Kidney (tissue), 14 donors: Measurements from ENCODE around the gene IQCK. TPM values are rescaled to one million over a fixed set of nuclear protein-coding genes. Genes with fewer than 3 reads are reported as not detected.

Source experiments
- DNase-seq, 5 donors: peaks; one replicate each; pipeline ENCODE4 v3.0.0-alpha.2; 2013 to 2020
- FAIRE-seq: peaks from 2 replicates; lab custom pipeline; 2012; peaks lifted over from hg19 to GRCh38; lab: Jason Lieb, UNC
- H3K27ac ChIP-seq, 2 donors: one replicate each; pipeline ENCODE4 v1.7.0; 2013; ENCODE audit warnings: low read depth in 2 of 2, low read length in 2 of 2, inconsistent platforms in 1 of 2
- H3K27me3 ChIP-seq: one replicate; pipeline ENCODE4 v1.7.1; 2013; ENCODE audit warnings: low read length, inconsistent platforms; ENCODE audit not compliant: control insufficient read depth, insufficient read depth
- H3K36me3 ChIP-seq, 3 donors: one replicate each; pipeline versions ENCODE4 v1.7.0 to v1.7.1; 2013; ENCODE audit warnings: low read length in 3 of 3, control low read depth in 1 of 3, inconsistent platforms in 1 of 3; ENCODE audit not compliant: insufficient read depth in 3 of 3, control insufficient read depth in 2 of 3
- H3K4me1 ChIP-seq, 3 donors: one replicate each; pipeline versions ENCODE4 v1.7.0 to v1.7.1; 2013; ENCODE audit warnings: low read length in 3 of 3, inconsistent platforms in 1 of 3, low read depth in 1 of 3; ENCODE audit not compliant: control insufficient read depth in 2 of 3, insufficient read depth in 2 of 3
- H3K4me3 ChIP-seq, 3 donors: one replicate each; pipeline versions ENCODE4 v1.7.0 to v1.8.1; 2013; ENCODE audit warnings: low read length in 3 of 3, control low read depth in 1 of 3, inconsistent platforms in 1 of 3
- H3K9ac ChIP-seq, 3 donors: one replicate each; pipeline versions ENCODE4 v1.7.0 to v1.7.1; 2013; ENCODE audit warnings: low read length in 3 of 3, control low read depth in 1 of 3, inconsistent platforms in 1 of 3
- H3K9me3 ChIP-seq, 3 donors: one replicate each; pipeline versions ENCODE4 v1.7.0 to v1.7.1; 2013; ENCODE audit warnings: low read length in 3 of 3, control low read depth in 1 of 3, inconsistent platforms in 1 of 3; ENCODE audit not compliant: control insufficient read depth in 2 of 3, insufficient read depth in 1 of 3
- intact Hi-C: fragments of 100-400 bp; cut with DNase I; formaldehyde crosslinking; loops from one replicate; pipeline ENCODE4 v1.11.1; 2022
- polyA plus RNA-seq: library from polyadenylated mRNA; stranded (reverse); fragments of 350-450 nt; fragmentation: Illumina TruSeq; extraction: RNeasy Lipid Tissue Mini Kit (QIAGEN cat#74804); gene quantifications from one replicate; pipeline ENCODE4 v1.2.3, GENCODE V29; 2014; ENCODE audit warnings: low read depth, low replicate concordance; ENCODE audit not compliant: insufficient read depth
- total RNA-seq: library from RNA; stranded (reverse); fragmentation: NEBNext Ultra II Directional; extraction: Animal tissue kit (Norgen Biotek cat#: 25700); gene quantifications from one replicate; pipeline ENCODE4 v1.2.1, GENCODE V29; 2021
- TF ChIP-seq, protein P1 (sequence below): IDR thresholded peaks from 3 replicates; pipeline ENCODE4 v1.5.1; 2012; ENCODE audit warnings: mild to moderate bottlenecking, moderate library complexity, borderline replicate concordance; ENCODE audit not compliant: insufficient read depth; ENCODE audit errors: extremely low read depth
- donor health status: control.
- donor health status: control.
- donor health status: control.
- donor health status: control.
- donor health status: control.
- donor health status: DM: yes; HTN: yes; CAD: no.
- donor health status: Normal renal cell carcinoma (clear cell type).

The IQCK gene
- total and polyA plus RNA-seq, 2 donors from 2014 or later = 35.4 to 38.1 TPM

DNA sequence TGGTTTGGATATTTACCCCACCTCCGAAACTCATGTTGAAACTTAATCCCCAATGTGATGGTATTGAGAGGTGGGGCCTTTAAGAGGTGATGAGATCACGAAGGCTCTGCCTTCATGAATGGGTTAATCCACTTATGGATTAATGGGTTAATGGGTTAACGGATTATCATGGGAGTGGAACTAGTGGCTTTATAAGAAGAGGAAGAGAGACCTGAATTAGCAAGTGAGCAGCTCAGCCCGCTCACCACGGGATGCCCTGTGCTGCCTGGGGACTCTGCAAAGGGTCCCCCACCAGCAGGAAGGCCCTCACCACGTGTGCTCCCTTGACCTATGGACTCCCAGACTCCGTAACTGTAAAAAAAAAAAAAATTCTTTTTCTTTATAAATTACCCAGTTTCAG, 183.1 kb downstream of the IQCK start:
- TF ChIP-seq, protein P1, sequence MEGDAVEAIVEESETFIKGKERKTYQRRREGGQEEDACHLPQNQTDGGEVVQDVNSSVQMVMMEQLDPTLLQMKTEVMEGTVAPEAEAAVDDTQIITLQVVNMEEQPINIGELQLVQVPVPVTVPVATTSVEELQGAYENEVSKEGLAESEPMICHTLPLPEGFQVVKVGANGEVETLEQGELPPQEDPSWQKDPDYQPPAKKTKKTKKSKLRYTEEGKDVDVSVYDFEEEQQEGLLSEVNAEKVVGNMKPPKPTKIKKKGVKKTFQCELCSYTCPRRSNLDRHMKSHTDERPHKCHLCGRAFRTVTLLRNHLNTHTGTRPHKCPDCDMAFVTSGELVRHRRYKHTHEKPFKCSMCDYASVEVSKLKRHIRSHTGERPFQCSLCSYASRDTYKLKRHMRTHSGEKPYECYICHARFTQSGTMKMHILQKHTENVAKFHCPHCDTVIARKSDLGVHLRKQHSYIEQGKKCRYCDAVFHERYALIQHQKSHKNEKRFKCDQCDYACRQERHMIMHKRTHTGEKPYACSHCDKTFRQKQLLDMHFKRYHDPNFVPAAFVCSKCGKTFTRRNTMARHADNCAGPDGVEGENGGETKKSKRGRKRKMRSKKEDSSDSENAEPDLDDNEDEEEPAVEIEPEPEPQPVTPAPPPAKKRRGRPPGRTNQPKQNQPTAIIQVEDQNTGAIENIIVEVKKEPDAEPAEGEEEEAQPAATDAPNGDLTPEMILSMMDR = no peak
- Histone ChIP-seq H3K9me3 (no peaks in the 10 kb centered on the region), H3K27ac (no peak overlapping the region), H3K4me1 (no peaks in the 10 kb centered on the region), H3K9ac (no peak overlapping the region), H3K27me3 (no peaks in the 10 kb centered on the region), H3K4me3 (no peak overlapping the region), H3K36me3 (no peaks in the 10 kb centered on the region)
- DNase-seq (peak in 1 of 5 donors; percentile 22), FAIRE-seq (no peak)
- intact Hi-C loops = loop anchor here (10.0 kb wide), 1 partner anchor 484 kb away; no protein-coding TSS in a partner anchor

DNA sequence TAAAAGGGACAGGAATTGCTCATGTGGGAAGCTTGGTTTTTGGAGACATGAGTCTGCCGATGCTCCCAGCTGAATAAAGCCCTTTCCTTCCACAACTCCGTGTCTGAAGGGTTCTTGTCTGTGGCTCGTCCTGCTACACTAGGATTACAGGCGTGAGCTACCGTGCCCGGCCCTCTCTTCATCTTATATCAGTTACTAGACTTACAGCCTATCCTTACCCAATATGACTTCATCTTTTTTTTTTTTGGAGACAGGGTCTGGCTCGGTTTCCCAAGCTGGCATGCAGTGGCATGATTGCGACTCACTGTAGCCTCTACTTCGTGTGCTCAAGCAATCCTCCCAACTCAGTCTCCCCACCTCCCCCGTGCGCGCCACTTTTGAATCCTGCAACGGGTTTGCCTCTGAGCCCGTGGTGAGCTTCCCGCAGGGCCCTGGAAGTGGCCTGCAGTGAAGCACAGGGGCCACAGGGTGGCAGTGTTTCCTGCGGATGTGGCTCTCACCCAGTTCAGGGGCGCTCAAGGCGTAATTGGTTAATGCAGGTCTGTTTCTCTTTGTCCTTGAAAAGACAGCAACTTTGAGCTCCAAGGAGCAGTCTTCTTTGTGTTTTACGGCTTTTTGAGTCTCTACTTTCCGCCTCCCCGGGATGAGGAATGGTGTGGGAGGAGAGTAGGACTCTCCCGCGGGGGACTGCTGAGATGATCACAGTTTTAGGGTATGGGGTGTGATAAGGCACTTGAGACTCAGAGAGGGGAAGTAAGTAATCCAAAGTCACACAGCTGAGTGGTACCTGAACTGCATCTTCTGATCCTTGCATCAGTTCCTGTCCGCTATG, 189.3 kb downstream of the IQCK start:
- no peaks in the 10 kb centered on the region for H3K36me3 ChIP-seq
- TF ChIP-seq, protein P1 = peak; percentile 89
- H3K9ac ChIP-seq = no peak overlapping the region
- no peaks in the 10 kb centered on the region for H3K9me3 ChIP-seq
- H3K27ac ChIP-seq = no peak overlapping the region
- intact Hi-C loops = loop anchor here (10.0 kb wide), 1 partner anchor 477 kb away; no protein-coding TSS in a partner anchor
- DNase-seq (peak; percentile 69 to 83 (median 81)), FAIRE-seq (no peak)
- no peaks in the 10 kb centered on the region for H3K27me3 ChIP-seq
- peak overlapping the region in 2 of 3 donors; percentile 20 to 34 for H3K4me3 ChIP-seq
- peaks cover 0 to 2% (median 0%) of the 10 kb centered on the region in 3 donors for H3K4me1 ChIP-seq

Other genes starting within 250 kb of the IQCK start
- gene GDE1, start 196.2 kb upstream of the IQCK start, total RNA-seq = 48.2 TPM
- gene GDE1, start 196.2 kb upstream of the IQCK start, polyA plus RNA-seq = 54.7 TPM
- 14.5 TPM for gene CCP110, start 194.3 kb upstream of the IQCK start, total RNA-seq
- gene CCP110, start 194.3 kb upstream of the IQCK start, polyA plus RNA-seq = 3.5 TPM
- 63.5 TPM for gene VPS35L, start 162.6 kb upstream of the IQCK start, total RNA-seq
- gene VPS35L, start 162.6 kb upstream of the IQCK start, polyA plus RNA-seq = 42.4 TPM
- 17.9 TPM for gene KNOP1, start within 50 bp of the IQCK start, total RNA-seq
- 10.2 TPM for gene KNOP1, start within 50 bp of the IQCK start, polyA plus RNA-seq
- 53.1 TPM for gene GPRC5B, start 166.6 kb downstream of the IQCK start, total RNA-seq
- gene GPRC5B, start 166.6 kb downstream of the IQCK start, polyA plus RNA-seq = 66.3 TPM